ENCODE data around the gene GMDS. TPM values are rescaled to one million over a fixed set of nuclear protein-coding genes. Genes with fewer than 3 reads are reported as not detected.

Gene GMDS
- total RNA-seq, 2 experiments from 2014 or later: 31.1 to 35.9 TPM

GRCh38 chr6:1950631-1951030, 294.8 kb downstream of the GMDS start:
- Mint-ChIP-seq H3K36me3 (ENCODE audit: low read depth) (no peaks in the 10 kb centered on the region), H3K4me1 (peaks cover 1% of the 10 kb centered on the region), H3K9me3 (no peaks in the 10 kb centered on the region), H3K4me3 (no peak overlapping the region), H3K27me3 (no peaks in the 10 kb centered on the region), H3K27ac (no peak overlapping the region)
- DNase-seq: no peak
- POLR2A ChIA-PET: no interaction called here
- CTCF ChIA-PET: no interaction called here

- ChIA-PET CTCF (no interaction called here), POLR2A (no interaction called here)
- Mint-ChIP-seq H3K9me3 (no peaks in the 10 kb centered on the region), H3K36me3 (ENCODE audit: low read depth) (no peaks in the 10 kb centered on the region), H3K4me3 (no peak overlapping the region), H3K4me1 (peaks cover 1% of the 10 kb centered on the region), H3K27ac (no peak overlapping the region), H3K27me3 (no peaks in the 10 kb centered on the region)
- DNase-seq: no peak
Observed at GRCh38 chr6:1949538-1949937, 295.9 kb downstream of the GMDS start.

- H3K9me3 Mint-ChIP-seq: no peaks in the 10 kb centered on the region
- H3K4me3 Mint-ChIP-seq: no peak overlapping the region
- H3K36me3 Mint-ChIP-seq (ENCODE audit: low read depth): no peaks in the 10 kb centered on the region
- H3K4me1 Mint-ChIP-seq: peaks cover 1% of the 10 kb centered on the region
- no peak for DNase-seq
- H3K27me3 Mint-ChIP-seq: no peaks in the 10 kb centered on the region
- H3K27ac Mint-ChIP-seq: no peak overlapping the region
- POLR2A ChIA-PET: no interaction called here
- CTCF ChIA-PET: no interaction called here
Observed at GRCh38 chr6:1947922-1948321, 297.5 kb downstream of the GMDS start.

- Mint-ChIP-seq H3K9me3 (no peaks in the 10 kb centered on the region), H3K27me3 (no peaks in the 10 kb centered on the region), H3K36me3 (ENCODE audit: low read depth) (no peaks in the 10 kb centered on the region), H3K4me1 (no peaks in the 10 kb centered on the region), H3K4me3 (no peak overlapping the region), H3K27ac (no peak overlapping the region)
- ChIA-PET CTCF (no interaction called here), POLR2A (no interaction called here)
- no peak for DNase-seq
Observed at GRCh38 chr6:1946583-1946982, 298.8 kb downstream of the GMDS start.

GRCh38 chr6:1945235-1945832, 300.1 kb downstream of the GMDS start:
- ChIA-PET CTCF (no interaction called here), POLR2A (no interaction called here)
- Mint-ChIP-seq H3K9me3 (no peaks in the 10 kb centered on the region), H3K36me3 (ENCODE audit: low read depth) (no peaks in the 10 kb centered on the region), H3K27me3 (no peaks in the 10 kb centered on the region), H3K4me1 (no peaks in the 10 kb centered on the region), H3K4me3 (no peak overlapping the region), H3K27ac (no peak overlapping the region)
- DNase-seq: no peak

GRCh38 chr6:1942834-1943233, 302.6 kb downstream of the GMDS start:
- ChIA-PET POLR2A (no interaction called here), CTCF (no interaction called here)
- no peaks in the 10 kb centered on the region for H3K9me3 Mint-ChIP-seq
- no peaks in the 10 kb centered on the region for H3K36me3 Mint-ChIP-seq (ENCODE audit: low read depth)
- no peaks in the 10 kb centered on the region for H3K4me1 Mint-ChIP-seq
- no peaks in the 10 kb centered on the region for H3K27me3 Mint-ChIP-seq
- DNase-seq: no peak
- H3K27ac Mint-ChIP-seq: no peak overlapping the region
- H3K4me3 Mint-ChIP-seq: no peak overlapping the region

- DNase-seq: no peak
- ChIA-PET CTCF (no interaction called here), POLR2A (no interaction called here)
- no peak overlapping the region for H3K27ac Mint-ChIP-seq
- no peaks in the 10 kb centered on the region for H3K27me3 Mint-ChIP-seq
- peaks cover 2% of the 10 kb centered on the region for H3K9me3 Mint-ChIP-seq
- no peak overlapping the region for H3K4me3 Mint-ChIP-seq
- H3K36me3 Mint-ChIP-seq (ENCODE audit: low read depth): no peaks in the 10 kb centered on the region
- H3K4me1 Mint-ChIP-seq: no peaks in the 10 kb centered on the region
Observed at GRCh38 chr6:1941534-1941933, 303.9 kb downstream of the GMDS start.

- H3K9me3 Mint-ChIP-seq: peaks cover 2% of the 10 kb centered on the region
- CTCF ChIA-PET: no interaction called here
- peaks cover 9% of the 10 kb centered on the region for H3K36me3 Mint-ChIP-seq (ENCODE audit: low read depth)
- DNase-seq: no peak
- H3K4me1 Mint-ChIP-seq: no peaks in the 10 kb centered on the region
- no peak overlapping the region for H3K4me3 Mint-ChIP-seq
- POLR2A ChIA-PET: no interaction called here
- H3K27ac Mint-ChIP-seq: no peak overlapping the region
- no peaks in the 10 kb centered on the region for H3K27me3 Mint-ChIP-seq
Observed at GRCh38 chr6:1940381-1940780, 305.0 kb downstream of the GMDS start.

GRCh38 chr6:1933292-1933691, 312.1 kb downstream of the GMDS start:
- ChIA-PET POLR2A (no interaction called here), CTCF (no interaction called here)
- no peak overlapping the region for H3K27ac Mint-ChIP-seq
- H3K27me3 Mint-ChIP-seq: no peaks in the 10 kb centered on the region
- H3K36me3 Mint-ChIP-seq (ENCODE audit: low read depth): peaks cover 13% of the 10 kb centered on the region
- no peak overlapping the region for H3K4me3 Mint-ChIP-seq
- no peak for DNase-seq
- peaks cover 12% of the 10 kb centered on the region for H3K9me3 Mint-ChIP-seq
- no peaks in the 10 kb centered on the region for H3K4me1 Mint-ChIP-seq

- POLR2A ChIA-PET: interaction anchor here (0.7 kb wide), 1 partner anchor 85 kb away, joined by 14 read pairs; no protein-coding TSS in a partner anchor
- CTCF ChIA-PET: no interaction called here
Observed at GRCh38 chr6:1931817-1932216, 313.6 kb downstream of the GMDS start.

GRCh38 chr6:1930356-1930755, 315.0 kb downstream of the GMDS start:
- CTCF ChIA-PET: interaction anchor here (0.6 kb wide), 1 partner anchor 39 kb away, joined by 3 read pairs; no protein-coding TSS in a partner anchor
- Mint-ChIP-seq H3K9me3 (peaks cover 13% of the 10 kb centered on the region), H3K4me1 (no peaks in the 10 kb centered on the region), H3K36me3 (ENCODE audit: low read depth) (peaks cover 8% of the 10 kb centered on the region), H3K27ac (no peak overlapping the region), H3K27me3 (no peaks in the 10 kb centered on the region), H3K4me3 (no peak overlapping the region)
- no peak for DNase-seq
- POLR2A ChIA-PET: no interaction called here

More at GRCh38 chr6:1931817-1932216, 313.6 kb downstream of the GMDS start:
- Mint-ChIP-seq H3K4me3 (no peak overlapping the region), H3K27me3 (no peaks in the 10 kb centered on the region), H3K27ac (no peak overlapping the region), H3K4me1 (no peaks in the 10 kb centered on the region), H3K36me3 (ENCODE audit: low read depth) (peaks cover 15% of the 10 kb centered on the region), H3K9me3 (peaks cover 13% of the 10 kb centered on the region)
- no peak for DNase-seq

- Mint-ChIP-seq H3K27me3 (no peaks in the 10 kb centered on the region), H3K4me1 (no peaks in the 10 kb centered on the region), H3K9me3 (peaks cover 13% of the 10 kb centered on the region), H3K27ac (no peak overlapping the region), H3K4me3 (no peak overlapping the region), H3K36me3 (ENCODE audit: low read depth) (peaks cover 9% of the 10 kb centered on the region)
- POLR2A ChIA-PET: no interaction called here
- CTCF ChIA-PET: no interaction called here
- DNase-seq: no peak
Observed at GRCh38 chr6:1929931-1930330, 315.5 kb downstream of the GMDS start.

GRCh38 chr6:1925743-1926430, 319.5 kb downstream of the GMDS start:
- no peaks in the 10 kb centered on the region for H3K27me3 Mint-ChIP-seq
- no peak overlapping the region for H3K4me3 Mint-ChIP-seq
- ChIA-PET CTCF (interaction anchor here (1.6 kb wide), 1 partner anchor 10 kb away, joined by 3 read pairs; no protein-coding TSS in a partner anchor), POLR2A (no interaction called here)
- H3K36me3 Mint-ChIP-seq (ENCODE audit: low read depth): peaks cover 9% of the 10 kb centered on the region
- no peak overlapping the region for H3K27ac Mint-ChIP-seq
- DNase-seq: no peak
- H3K9me3 Mint-ChIP-seq: peaks cover 3% of the 10 kb centered on the region
- no peaks in the 10 kb centered on the region for H3K4me1 Mint-ChIP-seq

- DNase-seq: no peak
- peaks cover 4% of the 10 kb centered on the region for H3K36me3 Mint-ChIP-seq (ENCODE audit: low read depth)
- no peaks in the 10 kb centered on the region for H3K27me3 Mint-ChIP-seq
- peaks cover 3% of the 10 kb centered on the region for H3K9me3 Mint-ChIP-seq
- POLR2A ChIA-PET: no interaction called here
- H3K27ac Mint-ChIP-seq: no peak overlapping the region
- no peaks in the 10 kb centered on the region for H3K4me1 Mint-ChIP-seq
- no peak overlapping the region for H3K4me3 Mint-ChIP-seq
- CTCF ChIA-PET: interaction anchor here (0.8 kb wide), 1 partner anchor 828 kb away, joined by 3 read pairs; the partner anchor contains the start of gene MYLK4
Observed at GRCh38 chr6:1923449-1923848, 322.0 kb downstream of the GMDS start.
